Neuronal stem cell (in vitro differentiated cells): Measurements from ENCODE around the gene MTMR6.

Source experiments
- DNase-seq: peaks from one replicate; pipeline ENCODE4 v3.0.0-alpha.2; 2013; ENCODE audit warnings: low spot score
- H2AFZ ChIP-seq: one replicate; pipeline ENCODE4 v1.6.1; 2013; ENCODE audit warnings: mild to moderate bottlenecking, low read length, inconsistent platforms
- H2AK5ac ChIP-seq: 2 replicates; pipeline ENCODE4 v1.6.1; 2013; ENCODE audit warnings: low read depth, mild to moderate bottlenecking, inconsistent platforms, low read length, moderate library complexity, mixed read lengths
- H2BK120ac ChIP-seq: 2 replicates; pipeline ENCODE4 v1.6.1; 2013; ENCODE audit warnings: low read depth, mild to moderate bottlenecking, inconsistent platforms, low read length, moderate library complexity, mixed read lengths
- H2BK12ac ChIP-seq: one replicate; pipeline ENCODE4 v1.6.1; 2013; ENCODE audit warnings: low read length, inconsistent platforms
- H2BK15ac ChIP-seq: 2 replicates; pipeline ENCODE4 v1.6.1; 2013; ENCODE audit warnings: mild to moderate bottlenecking, low read length, inconsistent platforms, mixed read lengths
- H2BK5ac ChIP-seq: one replicate; pipeline ENCODE4 v1.6.1; 2013; ENCODE audit warnings: inconsistent platforms, mild to moderate bottlenecking, low read length, moderate library complexity
- H3K14ac ChIP-seq: one replicate; pipeline ENCODE4 v1.6.1; 2013; ENCODE audit warnings: low read length, inconsistent platforms
- H3K18ac ChIP-seq: 2 replicates; pipeline ENCODE4 v1.6.1; 2013; ENCODE audit warnings: low read length, inconsistent platforms
- H3K23ac ChIP-seq: 2 replicates; pipeline ENCODE4 v1.6.1; 2013; ENCODE audit warnings: low read depth, mild to moderate bottlenecking, mixed read lengths, low read length, inconsistent platforms; ENCODE audit not compliant: poor library complexity
- H3K27ac ChIP-seq: replicated peaks from 3 replicates; pipeline ENCODE4 v1.5.1; 2013; ENCODE audit warnings: low read length, inconsistent platforms
- H3K27me3 ChIP-seq, 3 experiments: 2 replicates each; pipeline ENCODE4 v1.6.1; 2013; ENCODE audit warnings: low read length in 3 of 3, mild to moderate bottlenecking in 2 of 3, inconsistent platforms in 1 of 3, low read depth in 1 of 3, mixed read lengths in 1 of 3, moderate library complexity in 1 of 3; ENCODE audit not compliant: control insufficient read depth in 3 of 3, insufficient read depth in 3 of 3
- H3K36me3 ChIP-seq, 2 donors: replicated peaks in 1 of 2; 2 replicates each; pipeline ENCODE4 v1.6.1; 2013; ENCODE audit warnings: low read length in 2 of 2; ENCODE audit not compliant: control insufficient read depth in 2 of 2, insufficient read depth in 2 of 2
- H3K4ac ChIP-seq: 2 replicates; pipeline ENCODE4 v1.6.1; 2013; ENCODE audit warnings: inconsistent platforms, mild to moderate bottlenecking, low read length, moderate library complexity
- H3K4me1 ChIP-seq, 2 donors: 1 replicate in 1 of 2; 2 replicates in 1 of 2; pipeline ENCODE4 v1.6.1; 2013; ENCODE audit warnings: low read length in 2 of 2, low read depth in 1 of 2; ENCODE audit not compliant: control insufficient read depth in 2 of 2, insufficient read depth in 1 of 2
- H3K4me2 ChIP-seq: one replicate; pipeline ENCODE4 v1.6.1; 2013; ENCODE audit warnings: mild to moderate bottlenecking, low read length, inconsistent platforms; ENCODE audit not compliant: insufficient read depth, poor library complexity, severe bottlenecking
- H3K4me3 ChIP-seq, 2 donors: 2 replicates each; pipeline ENCODE4 v1.5.1; 2013; ENCODE audit warnings: low read length in 2 of 2, mild to moderate bottlenecking in 2 of 2, inconsistent platforms in 1 of 2, moderate library complexity in 1 of 2
- H3K79me1 ChIP-seq: one replicate; pipeline ENCODE4 v1.6.1; 2013; ENCODE audit warnings: low read depth, mild to moderate bottlenecking, inconsistent platforms, low read length, moderate library complexity
- H3K9ac ChIP-seq: one replicate; pipeline ENCODE4 v1.6.1; 2013; ENCODE audit warnings: mild to moderate bottlenecking, low read depth, low read length, inconsistent platforms; ENCODE audit not compliant: poor library complexity
- H3K9me3 ChIP-seq, 2 donors: replicated peaks in 1 of 2; 2 replicates each; pipeline versions ENCODE3 to v1.6.1; 2013; ENCODE audit warnings: low read length in 2 of 2, mild to moderate bottlenecking in 2 of 2, inconsistent platforms in 1 of 2, low read depth in 1 of 2, mixed read lengths in 1 of 2, moderate library complexity in 1 of 2; ENCODE audit not compliant: control insufficient read depth in 2 of 2, insufficient read depth in 1 of 2
- H4K8ac ChIP-seq: one replicate; pipeline ENCODE4 v1.6.1; 2013; ENCODE audit warnings: low read depth, mild to moderate bottlenecking, inconsistent platforms, low read length, moderate library complexity
- H4K91ac ChIP-seq: one replicate; pipeline ENCODE4 v1.6.1; 2013; ENCODE audit warnings: low read length, low read depth, mild to moderate bottlenecking, inconsistent platforms; ENCODE audit not compliant: poor library complexity
- WGBS, 2 donors: extraction: QIAGEN DNeasy Blood & Tissue Kit; methylation state at CpG; one replicate each; pipeline ENCODE4 v1.1.7; 2013; ENCODE audit warnings: missing lambda C conversion rate in 2 of 2, mixed read lengths in 1 of 2; ENCODE audit not compliant: insufficient read length in 2 of 2, insufficient replicate concordance in 1 of 2; ENCODE audit errors: extremely low coverage in 2 of 2; 5-methylcytosine and 5-hydroxymethylcytosine counted together

MTMR6 gene

DNA sequence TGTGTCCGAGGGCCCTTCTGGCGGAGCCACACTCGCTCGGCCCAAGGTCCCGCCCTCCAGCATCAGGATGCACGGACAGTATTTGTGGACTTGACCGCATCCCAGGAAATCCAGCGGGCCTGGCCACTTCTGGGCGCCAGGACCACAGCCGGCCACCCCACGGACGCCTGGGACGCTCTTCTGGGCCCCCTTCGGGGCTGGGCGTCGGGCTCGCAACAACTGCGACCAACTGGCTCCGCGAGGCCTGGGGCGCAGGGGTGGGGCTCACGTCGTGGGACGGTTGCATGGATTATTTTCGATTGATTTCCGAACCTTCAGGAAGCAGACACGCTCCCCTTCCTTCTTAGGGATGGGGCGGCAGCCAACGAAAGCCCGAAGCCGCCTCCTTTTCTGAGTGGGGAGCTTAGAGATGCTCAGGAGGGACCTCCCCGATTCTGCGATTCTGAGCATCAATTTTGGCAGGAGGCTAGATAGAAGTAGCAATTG, 13.6 kb upstream of the MTMR6 start:
- no peak overlapping the region for H3K9ac ChIP-seq
- H4K91ac ChIP-seq: no peak overlapping the region
- H2BK5ac ChIP-seq: no peak overlapping the region
- H3K18ac ChIP-seq: peak overlapping the region; percentile 58
- H3K36me3 ChIP-seq: peaks cover 5 to 30% of the 10 kb centered on the region in 2 donors
- H3K4me3 ChIP-seq: peak overlapping the region in 1 of 2 donors; percentile 71
- H2BK120ac ChIP-seq: peak overlapping the region; percentile 37
- H4K8ac ChIP-seq: peak overlapping the region; percentile 83
- H3K4me1 ChIP-seq: peaks cover 0 to 8% of the 10 kb centered on the region in 2 donors
- peak overlapping the region; percentile 31 for H3K4me2 ChIP-seq
- no peak overlapping the region for H2BK15ac ChIP-seq
- H2BK12ac ChIP-seq: no peak overlapping the region
- peaks cover 8% of the 10 kb centered on the region for H3K79me1 ChIP-seq
- no CpG with 5 or more reads among the region's 33 CpGs for WGBS, 2 donors
- H2AK5ac ChIP-seq: peak overlapping the region; percentile 53
- peaks cover 0 to 3% (median 0%) of the 10 kb centered on the region in 3 experiments for H3K27me3 ChIP-seq
- H3K4ac ChIP-seq: no peak overlapping the region
- no peak for DNase-seq
- peak overlapping the region; percentile 91 for H2AFZ ChIP-seq
- H3K27ac ChIP-seq: peak overlapping the region; percentile 36
- H3K23ac ChIP-seq: no peak overlapping the region
- no peak overlapping the region for H3K14ac ChIP-seq
- H3K9me3 ChIP-seq: peaks cover 0 to 2% of the 10 kb centered on the region in 2 donors

DNA sequence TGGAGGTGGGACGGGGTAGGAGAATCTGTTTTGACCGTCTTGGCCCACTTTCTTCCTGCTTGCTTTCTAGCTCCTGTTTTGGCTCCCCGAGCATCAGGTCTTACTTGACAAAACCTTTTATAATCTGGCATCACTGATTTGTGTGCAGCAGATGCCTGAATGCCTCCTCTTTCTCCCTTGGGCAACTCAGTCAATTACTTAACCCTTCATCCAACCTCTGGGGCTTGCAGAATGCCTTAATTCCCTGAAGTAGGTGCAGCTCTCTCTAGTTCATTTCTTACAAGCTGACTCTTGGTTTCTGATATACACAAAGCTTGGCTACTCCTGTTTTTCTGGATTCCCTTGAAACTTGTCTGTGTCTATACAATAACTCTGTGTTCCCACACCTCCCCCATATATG, 8.4 kb upstream of the MTMR6 start:
- Histone ChIP-seq H4K91ac (no peak overlapping the region), H3K4me1 (peaks cover 0 to 1% of the 10 kb centered on the region in 2 donors), H3K79me1 (no peaks in the 10 kb centered on the region), H3K36me3 (no peaks in the 10 kb centered on the region), H4K8ac (no peak overlapping the region), H2AFZ (no peak overlapping the region), H3K4me3 (no peak overlapping the region), H3K27ac (no peak overlapping the region), H3K27me3 (peaks cover 0 to 6% (median 2%) of the 10 kb centered on the region in 3 experiments), H3K4ac (no peak overlapping the region), H2BK5ac (no peak overlapping the region), H3K4me2 (no peak overlapping the region), H3K18ac (no peak overlapping the region), H2AK5ac (no peak overlapping the region), H3K14ac (no peak overlapping the region), H2BK12ac (no peak overlapping the region), H3K9ac (no peak overlapping the region), H2BK15ac (no peak overlapping the region), H3K23ac (no peak overlapping the region), H3K9me3 (peaks cover 0 to 1% of the 10 kb centered on the region in 2 donors), H2BK120ac (no peak overlapping the region)
- no CpG with 5 or more reads among the region's 3 CpGs for WGBS, 2 donors
- no peak for DNase-seq

GRCh38 chr13:25295228-25295627, 7.9 kb upstream of the MTMR6 start:
- H3K9ac ChIP-seq: no peak overlapping the region
- peaks cover 0 to 6% (median 2%) of the 10 kb centered on the region in 3 experiments for H3K27me3 ChIP-seq
- no peak overlapping the region for H2BK120ac ChIP-seq
- no peak overlapping the region for H4K8ac ChIP-seq
- H2AFZ ChIP-seq: no peak overlapping the region
- no peak overlapping the region for H4K91ac ChIP-seq
- H3K9me3 ChIP-seq: no peaks in the 10 kb centered on the region
- H3K14ac ChIP-seq: no peak overlapping the region
- no peak for DNase-seq
- H3K4me3 ChIP-seq: no peak overlapping the region
- H3K27ac ChIP-seq: no peak overlapping the region
- no CpG with 5 or more reads among the region's 3 CpGs for WGBS, 2 donors
- H3K18ac ChIP-seq: no peak overlapping the region
- no peaks in the 10 kb centered on the region for H3K79me1 ChIP-seq
- H3K4ac ChIP-seq: no peak overlapping the region
- H2BK12ac ChIP-seq: no peak overlapping the region
- no peak overlapping the region for H3K23ac ChIP-seq
- H3K4me1 ChIP-seq: peaks cover 0 to 1% of the 10 kb centered on the region in 2 donors
- no peak overlapping the region for H2BK15ac ChIP-seq
- no peak overlapping the region for H2AK5ac ChIP-seq
- no peak overlapping the region for H2BK5ac ChIP-seq
- no peak overlapping the region for H3K4me2 ChIP-seq
- H3K36me3 ChIP-seq: no peaks in the 10 kb centered on the region

GRCh38 chr13:25292301-25292700, 5.0 kb upstream of the MTMR6 start:
- Histone ChIP-seq H3K18ac (no peak overlapping the region), H2BK15ac (no peak overlapping the region), H3K36me3 (no peaks in the 10 kb centered on the region), H3K4me3 (no peak overlapping the region), H3K79me1 (no peaks in the 10 kb centered on the region), H4K8ac (no peak overlapping the region), H2BK120ac (no peak overlapping the region), H3K27ac (no peak overlapping the region), H3K9ac (peak overlapping the region; percentile 21), H2AFZ (peak overlapping the region; percentile 67), H3K9me3 (no peaks in the 10 kb centered on the region), H3K4ac (no peak overlapping the region), H3K4me2 (no peak overlapping the region), H2BK5ac (no peak overlapping the region), H4K91ac (no peak overlapping the region), H3K23ac (no peak overlapping the region), H2BK12ac (no peak overlapping the region), H2AK5ac (no peak overlapping the region), H3K14ac (no peak overlapping the region), H3K27me3 (peaks cover 0 to 6% (median 2%) of the 10 kb centered on the region in 3 experiments), H3K4me1 (peaks cover 0 to 1% of the 10 kb centered on the region in 2 donors)
- no CpG with 5 or more reads among the region's 1 CpG for WGBS, 2 donors
- DNase-seq: no peak
